HEK293 (cell line): ENCODE measurements around the gene PHACTR2.

Source experiments
- GLI4 ChIP-seq: fragments of 450-650 bp; formaldehyde crosslinking; IDR thresholded peaks from 2 replicates; pipeline ENCODE4 v1.5.1; 2016; ENCODE audit warnings: missing biosample characterization, missing genetic modification characterization
- HOXA7 ChIP-seq: sonication (generic); formaldehyde crosslinking; IDR thresholded peaks from 2 replicates; pipeline ENCODE4 v1.8.1; 2022; ENCODE audit warnings: missing genetic modification reagents, borderline replicate concordance
- HOXD13 ChIP-seq: sonication (generic); formaldehyde crosslinking; IDR thresholded peaks from 2 replicates; pipeline ENCODE4 v1.8.0; 2022; ENCODE audit warnings: missing genetic modification reagents, borderline replicate concordance
- KLF7 ChIP-seq: fragments of 450-650 bp; formaldehyde crosslinking; IDR thresholded peaks from 2 replicates; pipeline ENCODE4 v1.5.1; 2016; ENCODE audit warnings: missing biosample characterization, missing genetic modification characterization, borderline replicate concordance
- MEIS1 ChIP-seq: sonication (generic); formaldehyde crosslinking; IDR thresholded peaks from 2 replicates; pipeline ENCODE4 v1.8.1; 2022; ENCODE audit warnings: missing genetic modification reagents, mild to moderate bottlenecking, borderline replicate concordance
- SP7 ChIP-seq: fragments of 450-650 bp; formaldehyde crosslinking; IDR thresholded peaks from 2 replicates; pipeline ENCODE4 v1.5.1; 2016; ENCODE audit warnings: missing biosample characterization, missing genetic modification characterization
- ZFP37 ChIP-seq: fragments of 450-650 bp; formaldehyde crosslinking; IDR thresholded peaks from 2 replicates; pipeline ENCODE4 v1.5.1; 2016; ENCODE audit warnings: missing biosample characterization, missing genetic modification characterization
- ZFP41 ChIP-seq: fragments of 450-650 bp; formaldehyde crosslinking; IDR thresholded peaks from 2 replicates; pipeline ENCODE4 v1.5.1; 2016; ENCODE audit warnings: missing biosample characterization, missing genetic modification characterization, borderline replicate concordance
- ZIC2 ChIP-seq: fragments of 450-650 bp; formaldehyde crosslinking; IDR thresholded peaks from 2 replicates; pipeline ENCODE4 v1.5.1; 2016; ENCODE audit warnings: missing biosample characterization, missing genetic modification characterization
- ZNF10 ChIP-seq: fragments of 450-650 bp; formaldehyde crosslinking; IDR thresholded peaks from 2 replicates; pipeline ENCODE4 v1.5.1; 2017; ENCODE audit warnings: missing biosample characterization, missing genetic modification characterization
- ZNF16 ChIP-seq: fragments of 450-650 bp; formaldehyde crosslinking; IDR thresholded peaks from 2 replicates; pipeline ENCODE4 v1.5.1; 2016; ENCODE audit warnings: low read depth, missing biosample characterization, missing genetic modification characterization
- ZNF223 ChIP-seq: fragments of 450-650 bp; formaldehyde crosslinking; IDR thresholded peaks from 2 replicates; pipeline ENCODE4 v1.5.1; 2016; ENCODE audit warnings: missing biosample characterization, missing genetic modification characterization
- ZNF274 ChIP-seq, 2 experiments: fragments of 200-500 bp in 1 of 2; fragments of 450-650 bp in 1 of 2; sonication (Bioruptor generic) in 1 of 2; formaldehyde crosslinking in 1 of 2; IDR thresholded peaks; 2 replicates each; pipeline versions ENCODE4 v1.5.1 to v1.6.1; 2014 to 2016; ENCODE audit warnings: borderline replicate concordance in 1 of 2, inconsistent platforms in 1 of 2, low read length in 1 of 2, missing biosample characterization in 1 of 2, missing genetic modification characterization in 1 of 2
- ZNF292 ChIP-seq: fragments of 450-650 bp; formaldehyde crosslinking; IDR thresholded peaks from 2 replicates; pipeline ENCODE4 v1.5.1; 2016; ENCODE audit warnings: low read depth, missing biosample characterization, missing genetic modification characterization, borderline replicate concordance
- ZNF350 ChIP-seq: fragments of 450-650 bp; formaldehyde crosslinking; IDR thresholded peaks from 2 replicates; pipeline ENCODE4 v1.5.0; 2017; ENCODE audit warnings: missing biosample characterization, mild to moderate bottlenecking, missing genetic modification characterization
- ZNF354C ChIP-seq: fragments of 450-650 bp; formaldehyde crosslinking; IDR thresholded peaks from 2 replicates; pipeline ENCODE4 v1.5.1; 2016; ENCODE audit warnings: missing biosample characterization, missing genetic modification characterization, low read depth, borderline replicate concordance
- ZNF366 ChIP-seq: fragments of 450-650 bp; formaldehyde crosslinking; conservative IDR thresholded peaks from 2 replicates; pipeline ENCODE4 v1.5.1; 2016; ENCODE audit warnings: missing biosample characterization, missing genetic modification characterization
- ZNF514 ChIP-seq: fragments of 450-650 bp; formaldehyde crosslinking; IDR thresholded peaks from 2 replicates; pipeline ENCODE4 v1.5.1; 2016; ENCODE audit warnings: missing biosample characterization, missing genetic modification characterization
- ZNF624 ChIP-seq: fragments of 450-650 bp; formaldehyde crosslinking; IDR thresholded peaks from 2 replicates; pipeline ENCODE4 v1.5.1; 2017; ENCODE audit warnings: missing biosample characterization, missing genetic modification characterization
- ZNF660 ChIP-seq: fragments of 450-650 bp; IDR thresholded peaks from 2 replicates; pipeline ENCODE4 v1.5.1; 2018; ENCODE audit warnings: missing biosample characterization, mild to moderate bottlenecking, missing genetic modification characterization
- ZNF777 ChIP-seq: fragments of 450-650 bp; formaldehyde crosslinking; IDR thresholded peaks from 2 replicates; pipeline ENCODE4 v1.5.1; 2017; ENCODE audit warnings: missing biosample characterization, missing genetic modification characterization, borderline replicate concordance
- ZSCAN16 ChIP-seq: fragments of 450-650 bp; formaldehyde crosslinking; IDR thresholded peaks from 2 replicates; pipeline ENCODE4 v1.5.1; 2016; ENCODE audit warnings: missing biosample characterization, missing genetic modification characterization
- TF ChIP-seq, protein P1 (sequence below): fragments of 450-650 bp; formaldehyde crosslinking; IDR thresholded peaks from 2 replicates; pipeline ENCODE4 v1.5.1; 2017; ENCODE audit warnings: missing biosample characterization, mild to moderate bottlenecking, missing genetic modification characterization, moderate library complexity
- TF ChIP-seq, protein P2 (sequence below): fragments of 450-650 bp; formaldehyde crosslinking; IDR thresholded peaks from 2 replicates; pipeline ENCODE4 v1.5.1; 2016; ENCODE audit warnings: missing biosample characterization, missing genetic modification characterization
- TF ChIP-seq, protein P3 (sequence below): fragments of 450-650 bp; formaldehyde crosslinking; IDR thresholded peaks from 2 replicates; pipeline ENCODE4 v1.5.1; 2016; ENCODE audit warnings: missing biosample characterization, missing genetic modification characterization
- TF ChIP-seq, protein P4 (sequence below): fragments of 450-650 bp; formaldehyde crosslinking; IDR thresholded peaks from 2 replicates; pipeline ENCODE4 v1.5.1; 2017; ENCODE audit warnings: missing biosample characterization, missing genetic modification characterization

The PHACTR2 gene

DNA sequence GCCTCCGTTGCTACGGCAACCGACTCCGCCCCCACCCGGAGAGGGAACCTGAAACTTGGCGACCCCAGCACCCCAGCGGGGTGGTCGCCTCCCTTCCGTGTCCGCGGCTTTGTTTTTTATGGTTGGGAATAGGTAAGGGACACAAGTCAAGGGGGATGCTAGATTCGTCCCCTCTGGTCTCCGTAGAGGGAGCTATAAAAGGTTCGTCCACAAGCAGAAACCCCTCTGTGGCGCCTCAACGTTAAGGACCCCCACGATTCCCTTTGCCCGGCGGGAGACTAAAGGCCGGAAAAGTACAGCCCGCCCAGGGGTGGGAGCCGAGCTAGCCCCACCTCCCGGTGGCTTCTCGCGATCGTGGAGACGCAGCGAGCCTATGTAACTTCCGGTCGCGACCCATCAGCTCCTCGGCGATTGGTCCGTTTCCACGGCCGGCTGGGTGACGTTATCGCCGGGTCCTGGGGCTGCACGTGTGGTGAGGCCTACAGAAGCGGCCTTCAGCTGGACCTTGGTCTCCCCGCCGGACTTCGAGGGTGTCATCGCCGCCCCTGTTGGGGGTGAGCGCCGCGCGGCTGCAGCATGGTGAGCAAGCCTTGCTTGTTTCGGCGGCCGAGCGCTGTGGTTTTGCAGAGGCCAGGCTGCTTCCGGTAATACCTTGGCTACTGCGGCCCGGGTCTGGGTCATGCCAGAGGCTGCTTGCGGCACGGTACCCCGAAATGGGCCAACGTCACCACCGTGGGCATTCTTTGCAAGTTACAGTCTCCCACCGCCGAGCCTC lies 165.3 kb downstream of the PHACTR2 start, which contains the start of gene LTV1 (continued):
- peak; percentile 66 for TF ChIP-seq HOXD13
- no peak for TF ChIP-seq ZNF10
- TF ChIP-seq, protein P1, sequence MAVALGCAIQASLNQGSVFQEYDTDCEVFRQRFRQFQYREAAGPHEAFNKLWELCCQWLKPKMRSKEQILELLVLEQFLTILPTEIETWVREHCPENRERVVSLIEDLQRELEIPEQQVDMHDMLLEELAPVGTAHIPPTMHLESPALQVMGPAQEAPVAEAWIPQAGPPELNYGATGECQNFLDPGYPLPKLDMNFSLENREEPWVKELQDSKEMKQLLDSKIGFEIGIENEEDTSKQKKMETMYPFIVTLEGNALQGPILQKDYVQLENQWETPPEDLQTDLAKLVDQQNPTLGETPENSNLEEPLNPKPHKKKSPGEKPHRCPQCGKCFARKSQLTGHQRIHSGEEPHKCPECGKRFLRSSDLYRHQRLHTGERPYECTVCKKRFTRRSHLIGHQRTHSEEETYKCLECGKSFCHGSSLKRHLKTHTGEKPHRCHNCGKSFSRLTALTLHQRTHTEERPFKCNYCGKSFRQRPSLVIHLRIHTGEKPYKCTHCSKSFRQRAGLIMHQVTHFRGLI (tag by site-specific recombination): 0 out of 2 replicates have a peak, but pooled peaks have one; percentile 12
- no peak for TF ChIP-seq ZNF16 (tag by site-specific recombination)
- 0 out of 2 replicates have a peak, but pooled peaks have one; percentile 75 for TF ChIP-seq GLI4 (tag by site-specific recombination)
- no peak for TF ChIP-seq ZNF223 (tag by site-specific recombination)
- peak; percentile 61; the same call in 1 of the 2 replicates for TF ChIP-seq HOXA7 (CRISPR knock-in tag)
- peak; percentile 87 for TF ChIP-seq ZIC2 (tag by site-specific recombination)
- TF ChIP-seq ZNF274 (IDR thresholded peaks at IDR 0.05; ENCODE audit: low read length): no peak
- no peak for TF ChIP-seq ZNF274 (tag by site-specific recombination; IDR thresholded peaks at IDR 0.05; ENCODE audit: borderline replicate concordance)
- no peak for TF ChIP-seq ZNF777 (tag by site-specific recombination)
- TF ChIP-seq ZNF350 (tag by site-specific recombination): no peak
- TF ChIP-seq ZNF292 (tag by site-specific recombination): no peak
- peak; percentile 3; the same call in 1 of the 2 replicates for TF ChIP-seq ZSCAN16 (tag by site-specific recombination)
- TF ChIP-seq ZNF624 (tag by site-specific recombination): no peak
- no peak for TF ChIP-seq ZFP41
- TF ChIP-seq KLF7 (tag by site-specific recombination): no peak
- peak; percentile 46; the same call in 1 of the 2 replicates for TF ChIP-seq MEIS1 (CRISPR knock-in tag)
- peak; percentile 92; the same call in 1 of the 2 replicates for TF ChIP-seq ZFP37 (tag by site-specific recombination)
- TF ChIP-seq ZNF660 (tag by site-specific recombination): peak; percentile 73; the same call in 1 of the 2 replicates
- peak; percentile 79 for TF ChIP-seq SP7 (tag by site-specific recombination)
- TF ChIP-seq ZNF354C: no peak
- TF ChIP-seq ZNF366 (tag by site-specific recombination): no peak
- no peak for TF ChIP-seq ZNF514
- TF ChIP-seq, protein P2, sequence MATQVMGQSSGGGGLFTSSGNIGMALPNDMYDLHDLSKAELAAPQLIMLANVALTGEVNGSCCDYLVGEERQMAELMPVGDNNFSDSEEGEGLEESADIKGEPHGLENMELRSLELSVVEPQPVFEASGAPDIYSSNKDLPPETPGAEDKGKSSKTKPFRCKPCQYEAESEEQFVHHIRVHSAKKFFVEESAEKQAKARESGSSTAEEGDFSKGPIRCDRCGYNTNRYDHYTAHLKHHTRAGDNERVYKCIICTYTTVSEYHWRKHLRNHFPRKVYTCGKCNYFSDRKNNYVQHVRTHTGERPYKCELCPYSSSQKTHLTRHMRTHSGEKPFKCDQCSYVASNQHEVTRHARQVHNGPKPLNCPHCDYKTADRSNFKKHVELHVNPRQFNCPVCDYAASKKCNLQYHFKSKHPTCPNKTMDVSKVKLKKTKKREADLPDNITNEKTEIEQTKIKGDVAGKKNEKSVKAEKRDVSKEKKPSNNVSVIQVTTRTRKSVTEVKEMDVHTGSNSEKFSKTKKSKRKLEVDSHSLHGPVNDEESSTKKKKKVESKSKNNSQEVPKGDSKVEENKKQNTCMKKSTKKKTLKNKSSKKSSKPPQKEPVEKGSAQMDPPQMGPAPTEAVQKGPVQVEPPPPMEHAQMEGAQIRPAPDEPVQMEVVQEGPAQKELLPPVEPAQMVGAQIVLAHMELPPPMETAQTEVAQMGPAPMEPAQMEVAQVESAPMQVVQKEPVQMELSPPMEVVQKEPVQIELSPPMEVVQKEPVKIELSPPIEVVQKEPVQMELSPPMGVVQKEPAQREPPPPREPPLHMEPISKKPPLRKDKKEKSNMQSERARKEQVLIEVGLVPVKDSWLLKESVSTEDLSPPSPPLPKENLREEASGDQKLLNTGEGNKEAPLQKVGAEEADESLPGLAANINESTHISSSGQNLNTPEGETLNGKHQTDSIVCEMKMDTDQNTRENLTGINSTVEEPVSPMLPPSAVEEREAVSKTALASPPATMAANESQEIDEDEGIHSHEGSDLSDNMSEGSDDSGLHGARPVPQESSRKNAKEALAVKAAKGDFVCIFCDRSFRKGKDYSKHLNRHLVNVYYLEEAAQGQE: peak; percentile 61; the same call in 1 of the 2 replicates
- TF ChIP-seq, protein P3, sequence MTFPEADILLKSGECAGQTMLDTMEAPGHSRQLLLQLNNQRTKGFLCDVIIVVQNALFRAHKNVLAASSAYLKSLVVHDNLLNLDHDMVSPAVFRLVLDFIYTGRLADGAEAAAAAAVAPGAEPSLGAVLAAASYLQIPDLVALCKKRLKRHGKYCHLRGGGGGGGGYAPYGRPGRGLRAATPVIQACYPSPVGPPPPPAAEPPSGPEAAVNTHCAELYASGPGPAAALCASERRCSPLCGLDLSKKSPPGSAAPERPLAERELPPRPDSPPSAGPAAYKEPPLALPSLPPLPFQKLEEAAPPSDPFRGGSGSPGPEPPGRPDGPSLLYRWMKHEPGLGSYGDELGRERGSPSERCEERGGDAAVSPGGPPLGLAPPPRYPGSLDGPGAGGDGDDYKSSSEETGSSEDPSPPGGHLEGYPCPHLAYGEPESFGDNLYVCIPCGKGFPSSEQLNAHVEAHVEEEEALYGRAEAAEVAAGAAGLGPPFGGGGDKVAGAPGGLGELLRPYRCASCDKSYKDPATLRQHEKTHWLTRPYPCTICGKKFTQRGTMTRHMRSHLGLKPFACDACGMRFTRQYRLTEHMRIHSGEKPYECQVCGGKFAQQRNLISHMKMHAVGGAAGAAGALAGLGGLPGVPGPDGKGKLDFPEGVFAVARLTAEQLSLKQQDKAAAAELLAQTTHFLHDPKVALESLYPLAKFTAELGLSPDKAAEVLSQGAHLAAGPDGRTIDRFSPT (tag by site-specific recombination): no peak
- TF ChIP-seq, protein P4, sequence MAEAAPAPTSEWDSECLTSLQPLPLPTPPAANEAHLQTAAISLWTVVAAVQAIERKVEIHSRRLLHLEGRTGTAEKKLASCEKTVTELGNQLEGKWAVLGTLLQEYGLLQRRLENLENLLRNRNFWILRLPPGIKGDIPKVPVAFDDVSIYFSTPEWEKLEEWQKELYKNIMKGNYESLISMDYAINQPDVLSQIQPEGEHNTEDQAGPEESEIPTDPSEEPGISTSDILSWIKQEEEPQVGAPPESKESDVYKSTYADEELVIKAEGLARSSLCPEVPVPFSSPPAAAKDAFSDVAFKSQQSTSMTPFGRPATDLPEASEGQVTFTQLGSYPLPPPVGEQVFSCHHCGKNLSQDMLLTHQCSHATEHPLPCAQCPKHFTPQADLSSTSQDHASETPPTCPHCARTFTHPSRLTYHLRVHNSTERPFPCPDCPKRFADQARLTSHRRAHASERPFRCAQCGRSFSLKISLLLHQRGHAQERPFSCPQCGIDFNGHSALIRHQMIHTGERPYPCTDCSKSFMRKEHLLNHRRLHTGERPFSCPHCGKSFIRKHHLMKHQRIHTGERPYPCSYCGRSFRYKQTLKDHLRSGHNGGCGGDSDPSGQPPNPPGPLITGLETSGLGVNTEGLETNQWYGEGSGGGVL: 0 out of 2 replicates have a peak, but pooled peaks have one; percentile 12
